Naive thymus-derived CD8-positive, alpha-beta T cell (primary cell): Measurements from ENCODE around the gene DYRK1B. TPM values are rescaled to one million over a fixed set of nuclear protein-coding genes. Genes with fewer than 3 reads are reported as not detected.

ENCODE experiments used
- ATAC-seq, 2 donors: fragments of 150-1000 bp; cut with Tn5 transposase in 1 of 2; sonication (Bioruptor Pico), chemical (Tn5 transposase) in 1 of 2; 1 replicate in 1 of 2; 2 replicates in 1 of 2; pipeline ENCODE4 v1.10.0; 2021; ENCODE audit warnings: mild to moderate bottlenecking in 2 of 2, moderate library complexity in 2 of 2
- POLR2A ChIA-PET: fragments of 350-600 bp; sonication (Branson Sonifier 250); formaldehyde crosslinking; loops from one replicate; lab custom pipeline; 2021; ENCODE audit warnings: antibody characterized with exemption; lab: Charles Lee
- DNase-seq, 10 donors: peaks; one replicate each; pipeline versions ENCODE4 v3.0.0 to v3.0.0-alpha.2; 2020 to 2022
- H3K27ac Mint-ChIP-seq, 10 donors: one replicate each; pipeline ENCODE4 v1.8.0; 2020 to 2022; ENCODE audit warnings: mild to moderate bottlenecking in 10 of 10, mixed read lengths in 10 of 10, moderate library complexity in 4 of 10, inconsistent platforms in 1 of 10
- H3K27me3 Mint-ChIP-seq, 5 donors: one replicate each; pipeline ENCODE4 v1.8.0; 2021 to 2022; ENCODE audit warnings: mixed read lengths in 5 of 5
- H3K36me3 Mint-ChIP-seq, 3 donors: one replicate each; pipeline ENCODE4 v1.8.0; 2020 to 2022; ENCODE audit warnings: mixed read lengths in 3 of 3, mild to moderate bottlenecking in 2 of 3, inconsistent platforms in 1 of 3
- H3K4me1 Mint-ChIP-seq, 4 donors: one replicate each; pipeline ENCODE4 v1.8.0; 2021 to 2022; ENCODE audit warnings: mixed read lengths in 4 of 4
- H3K4me3 Mint-ChIP-seq, 10 donors: one replicate each; pipeline ENCODE4 v1.8.0; 2020 to 2022; ENCODE audit warnings: mild to moderate bottlenecking in 10 of 10, mixed read lengths in 10 of 10, moderate library complexity in 6 of 10, inconsistent platforms in 1 of 10
- H3K9me3 Mint-ChIP-seq, 9 donors: one replicate each; pipeline ENCODE4 v1.8.0; 2020 to 2022; ENCODE audit warnings: mixed read lengths in 9 of 9, mild to moderate bottlenecking in 3 of 9, inconsistent platforms in 1 of 9, moderate library complexity in 1 of 9
- polyA plus RNA-seq, 3 donors: library from polyadenylated mRNA; unstranded; fragments of 300-500 nt; fragmentation: Illumina TruSeq; gene quantifications; one replicate each; pipeline ENCODE4 v1.2.3, GENCODE V29; 2021
- total RNA-seq, 8 experiments: library from RNA in 2 of 8; stranded (reverse) in 2 of 8; gene quantifications; one replicate each; pipeline ENCODE4 v1.2.3 and lab custom pipeline; 2021 to 2026

The DYRK1B gene
- total and polyA plus RNA-seq, 5 experiments from 2014 or later = 5.2 to 19.7 (median 6.2) TPM

DNA sequence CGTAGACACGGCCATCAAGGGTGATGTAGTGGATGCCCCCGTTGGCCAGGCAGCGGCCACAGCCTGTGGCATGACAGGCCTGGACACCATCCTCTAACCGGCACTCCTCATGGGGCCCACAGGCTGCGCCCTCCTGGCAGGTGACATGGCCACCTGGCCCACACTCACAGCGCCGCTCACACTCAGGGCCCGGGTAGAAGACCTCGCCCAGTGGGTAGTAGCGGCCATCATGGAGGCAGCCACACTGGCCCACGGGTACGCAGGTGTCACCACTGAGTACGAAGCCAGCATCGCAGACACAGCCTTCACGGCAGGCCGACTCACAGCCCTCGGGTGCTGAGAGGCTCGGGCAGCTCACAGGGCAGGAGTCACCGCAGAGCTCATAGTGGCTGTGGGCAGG lies 39.4 kb upstream of the DYRK1B start:
- Mint-ChIP-seq H3K27me3 (no peaks in the 10 kb centered on the region), H3K4me3 (no peak overlapping the region), H3K27ac (no peak overlapping the region), H3K9me3 (no peaks in the 10 kb centered on the region), H3K4me1 (peaks cover 0 to 8% (median 0%) of the 10 kb centered on the region in 4 donors), H3K36me3 (peaks cover 3 to 71% (median 9%) of the 10 kb centered on the region in 3 donors)
- POLR2A ChIA-PET = no interaction called here
- ATAC-seq (no peak), DNase-seq (no peak)

GRCh38 chr19:39871886-39872866 lies 38.2 kb upstream of the DYRK1B start:
- no peak for DNase-seq
- peak overlapping the region in 1 of 10 donors; percentile 3 for H3K27ac Mint-ChIP-seq
- ATAC-seq = no peak
- H3K36me3 Mint-ChIP-seq = peaks cover 0 to 75% (median 11%) of the 10 kb centered on the region in 3 donors
- H3K9me3 Mint-ChIP-seq = no peaks in the 10 kb centered on the region
- H3K4me3 Mint-ChIP-seq = no peak overlapping the region
- H3K4me1 Mint-ChIP-seq = peaks cover 0 to 6% (median 0%) of the 10 kb centered on the region in 4 donors
- H3K27me3 Mint-ChIP-seq = no peaks in the 10 kb centered on the region
- POLR2A ChIA-PET = interaction anchor here (1.1 kb wide), 1 partner anchor 105 kb away, joined by 4 read pairs; no protein-coding TSS in a partner anchor

- Mint-ChIP-seq H3K27me3 (no peaks in the 10 kb centered on the region), H3K4me1 (peaks cover 0 to 6% (median 0%) of the 10 kb centered on the region in 4 donors), H3K9me3 (no peaks in the 10 kb centered on the region), H3K36me3 (peaks cover 0 to 80% (median 15%) of the 10 kb centered on the region in 3 donors), H3K4me3 (no peak overlapping the region), H3K27ac (peak overlapping the region in 3 of 10 donors; percentile 59 to 79 (median 76))
- ATAC-seq (no peak), DNase-seq (no peak)
- POLR2A ChIA-PET = interaction anchor here (0.6 to 1.1 kb wide), 2 partner anchors 64 to 106 kb away, joined by 3 to 4 read pairs; no protein-coding TSS in a partner anchor
These were observed 37.4 kb upstream of the DYRK1B start for GRCh38 chr19:39871362-39871761.

GRCh38 chr19:39870171-39870971 lies 36.4 kb upstream of the DYRK1B start:
- H3K4me1 Mint-ChIP-seq = peaks cover 0 to 6% (median 0%) of the 10 kb centered on the region in 4 donors
- peak overlapping the region in 1 of 10 donors; percentile 75 for H3K27ac Mint-ChIP-seq
- no peaks in the 10 kb centered on the region for H3K9me3 Mint-ChIP-seq
- no peaks in the 10 kb centered on the region for H3K27me3 Mint-ChIP-seq
- H3K4me3 Mint-ChIP-seq = no peak overlapping the region
- no peak for DNase-seq
- ATAC-seq = no peak
- POLR2A ChIA-PET = interaction anchor here (0.6 kb wide), 1 partner anchor 65 kb away, joined by 3 read pairs; no protein-coding TSS in a partner anchor
- peaks cover 0 to 84% (median 23%) of the 10 kb centered on the region in 3 donors for H3K36me3 Mint-ChIP-seq

GRCh38 chr19:39867952-39868351 lies 34.0 kb upstream of the DYRK1B start:
- Mint-ChIP-seq H3K27me3 (no peaks in the 10 kb centered on the region), H3K27ac (peak overlapping the region in 1 of 10 donors; percentile 74), H3K4me3 (no peak overlapping the region), H3K9me3 (no peaks in the 10 kb centered on the region), H3K4me1 (peaks cover 0 to 8% (median 0%) of the 10 kb centered on the region in 4 donors), H3K36me3 (peaks cover 7 to 88% (median 21%) of the 10 kb centered on the region in 3 donors)
- DNase-seq (no peak), ATAC-seq (no peak)
- POLR2A ChIA-PET = no interaction called here

DNA sequence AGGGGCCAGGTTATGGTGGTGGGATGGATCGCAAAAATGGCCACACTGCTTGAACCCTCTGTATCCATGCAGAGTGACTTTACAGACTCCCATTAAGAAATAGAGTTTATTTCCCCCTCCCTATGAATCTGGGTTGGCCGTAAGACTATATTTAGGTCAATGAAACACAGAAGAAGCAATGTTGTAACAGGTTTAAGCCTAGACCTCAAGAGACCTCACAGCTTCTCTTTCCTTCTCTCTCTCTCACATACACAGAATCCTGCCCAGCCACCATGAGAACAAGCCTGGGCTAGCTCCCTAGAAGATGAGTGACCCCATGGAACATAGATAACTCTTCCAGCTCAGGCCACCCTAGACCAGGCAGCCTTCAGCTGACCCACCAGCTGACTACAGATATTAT lies 33.2 kb upstream of the DYRK1B start:
- ATAC-seq = no peak
- H3K4me3 Mint-ChIP-seq = no peak overlapping the region
- H3K27me3 Mint-ChIP-seq = no peaks in the 10 kb centered on the region
- no peak for DNase-seq
- peaks cover 9 to 87% (median 21%) of the 10 kb centered on the region in 3 donors for H3K36me3 Mint-ChIP-seq
- H3K4me1 Mint-ChIP-seq = peaks cover 0 to 9% (median 0%) of the 10 kb centered on the region in 4 donors
- H3K27ac Mint-ChIP-seq = peak overlapping the region in 1 of 10 donors; percentile 74
- H3K9me3 Mint-ChIP-seq = no peaks in the 10 kb centered on the region
- POLR2A ChIA-PET = no interaction called here

DNA sequence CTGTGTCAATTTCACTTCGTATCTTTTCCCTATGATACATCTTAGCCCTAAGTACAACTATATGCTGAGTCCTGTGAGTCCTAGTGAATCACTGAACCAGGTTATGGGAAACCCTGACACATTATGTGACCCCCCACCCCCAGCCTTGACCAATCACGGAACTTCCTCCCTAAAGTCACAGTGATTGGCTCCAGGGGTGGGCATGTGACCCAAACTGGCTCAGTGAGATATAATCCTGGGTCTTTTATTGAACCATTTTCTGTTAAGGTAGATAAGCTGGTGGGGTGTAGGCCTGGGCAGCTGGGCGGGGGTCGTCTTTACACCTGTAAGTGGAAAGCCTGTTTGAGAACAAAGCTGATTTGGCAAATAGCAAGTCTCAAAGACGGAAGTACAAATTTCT lies 32.0 kb upstream of the DYRK1B start:
- H3K4me3 Mint-ChIP-seq = no peak overlapping the region
- H3K27me3 Mint-ChIP-seq = no peaks in the 10 kb centered on the region
- H3K4me1 Mint-ChIP-seq = peaks cover 0 to 7% (median 0%) of the 10 kb centered on the region in 4 donors
- H3K9me3 Mint-ChIP-seq = no peaks in the 10 kb centered on the region
- no peak for ATAC-seq
- peaks cover 9 to 86% (median 19%) of the 10 kb centered on the region in 3 donors for H3K36me3 Mint-ChIP-seq
- no peak for DNase-seq
- peak overlapping the region in 3 of 10 donors; percentile 12 to 74 (median 24) for H3K27ac Mint-ChIP-seq
- POLR2A ChIA-PET = no interaction called here

- ATAC-seq (no peak), DNase-seq (no peak)
- no peaks in the 10 kb centered on the region for H3K9me3 Mint-ChIP-seq
- POLR2A ChIA-PET = no interaction called here
- peaks cover 9 to 87% (median 19%) of the 10 kb centered on the region in 3 donors for H3K36me3 Mint-ChIP-seq
- H3K4me1 Mint-ChIP-seq = peaks cover 0 to 7% (median 0%) of the 10 kb centered on the region in 4 donors
- peak overlapping the region in 2 of 10 donors; percentile 74 to 83 for H3K27ac Mint-ChIP-seq
- no peak overlapping the region for H3K4me3 Mint-ChIP-seq
- H3K27me3 Mint-ChIP-seq = no peaks in the 10 kb centered on the region
These were observed 31.2 kb upstream of the DYRK1B start for GRCh38 chr19:39865186-39865585.

- peaks cover 0 to 7% (median 0%) of the 10 kb centered on the region in 4 donors for H3K4me1 Mint-ChIP-seq
- H3K27ac Mint-ChIP-seq = peak overlapping the region in 2 of 10 donors; percentile 41 to 76
- no peak for DNase-seq
- H3K9me3 Mint-ChIP-seq = no peaks in the 10 kb centered on the region
- H3K27me3 Mint-ChIP-seq = no peaks in the 10 kb centered on the region
- no peak for ATAC-seq
- POLR2A ChIA-PET = interaction anchor here (0.7 kb wide), 1 partner anchor 131 kb away, joined by 4 read pairs; no protein-coding TSS in a partner anchor
- H3K36me3 Mint-ChIP-seq = peaks cover 9 to 77% (median 19%) of the 10 kb centered on the region in 3 donors
- H3K4me3 Mint-ChIP-seq = no peak overlapping the region
These were observed 30.2 kb upstream of the DYRK1B start for GRCh38 chr19:39864118-39864517.

GRCh38 chr19:39858541-39858940 lies 24.6 kb upstream of the DYRK1B start:
- POLR2A ChIA-PET = no interaction called here
- peak in 1 of 2 donors; percentile 33 for ATAC-seq
- H3K4me3 Mint-ChIP-seq = peak overlapping the region in 1 of 10 donors; percentile 6

GRCh38 chr19:39852882-39853281 lies 18.9 kb upstream of the DYRK1B start:
- Mint-ChIP-seq H3K27me3 (peaks cover 0 to 2% (median 0%) of the 10 kb centered on the region in 5 donors), H3K9me3 (no peaks in the 10 kb centered on the region), H3K27ac (no peak overlapping the region), H3K4me1 (peaks cover 0 to 2% (median 0%) of the 10 kb centered on the region in 4 donors), H3K36me3 (no peaks in the 10 kb centered on the region), H3K4me3 (no peak overlapping the region)
- POLR2A ChIA-PET = interaction anchor here (0.7 kb wide), 1 partner anchor 127 kb away, joined by 5 read pairs; no protein-coding TSS in a partner anchor
- ATAC-seq = no peak
- no peak for DNase-seq

More at GRCh38 chr19:39858541-39858940, 24.6 kb upstream of the DYRK1B start:
- H3K36me3 Mint-ChIP-seq = peaks cover 0 to 23% (median 4%) of the 10 kb centered on the region in 3 donors
- peaks cover 0 to 2% (median 0%) of the 10 kb centered on the region in 5 donors for H3K27me3 Mint-ChIP-seq
- H3K4me1 Mint-ChIP-seq = peaks cover 0 to 3% (median 0%) of the 10 kb centered on the region in 4 donors
- no peak for DNase-seq
- peak overlapping the region in 3 of 10 donors; percentile 34 to 91 (median 80) for H3K27ac Mint-ChIP-seq
- no peaks in the 10 kb centered on the region for H3K9me3 Mint-ChIP-seq

DNA sequence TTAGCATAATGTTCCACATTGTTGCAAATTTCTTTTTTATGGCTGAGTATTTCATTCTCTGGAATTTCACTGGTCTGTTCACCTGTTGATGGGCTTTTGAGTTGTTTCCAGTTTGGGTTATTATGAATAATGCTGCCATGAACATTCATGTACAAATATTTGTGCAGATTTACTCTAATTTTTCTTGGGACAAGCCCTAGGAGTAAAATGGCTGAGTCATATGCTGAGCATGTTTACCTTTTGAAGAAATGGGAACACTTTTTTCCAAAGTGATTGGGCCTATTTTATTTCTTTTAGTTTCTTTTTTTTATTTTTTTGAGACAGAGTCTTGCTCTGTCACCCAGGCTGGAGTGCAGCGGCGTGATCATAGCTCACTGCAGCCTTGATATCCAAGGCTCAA lies 16.9 kb upstream of the DYRK1B start:
- Mint-ChIP-seq H3K36me3 (no peaks in the 10 kb centered on the region), H3K4me3 (no peak overlapping the region), H3K27ac (no peak overlapping the region), H3K4me1 (peaks cover 9 to 15% (median 10%) of the 10 kb centered on the region in 4 donors), H3K9me3 (no peaks in the 10 kb centered on the region), H3K27me3 (peaks cover 0 to 2% (median 0%) of the 10 kb centered on the region in 5 donors)
- ATAC-seq = no peak
- POLR2A ChIA-PET = no interaction called here
- no peak for DNase-seq
